Ovary (tissue), 9 donors: Measurements from ENCODE around the gene SRSF5. TPM values are rescaled to one million over a fixed set of nuclear protein-coding genes. Genes with fewer than 3 reads are reported as not detected.
"Not testable (repeated sequence)": the region's sequence is repeated elsewhere in the genome, so short reads cannot be mapped to it uniquely, and the experiment has no call there.

Source experiments
- DNase-seq, 5 donors: peaks; one replicate each; pipeline ENCODE4 v3.0.0-alpha.2; 2019 to 2020
- H3K27ac ChIP-seq, 2 donors: fragments of 200-600 bp; one replicate each; pipeline versions ENCODE4 v1.5.1 to v1.8.0; 2019 to 2022
- H3K27me3 ChIP-seq: fragments of 200-600 bp; one replicate; pipeline ENCODE4 v1.8.0; 2022
- H3K36me3 ChIP-seq: fragments of 200-600 bp; sonication (generic); one replicate; pipeline ENCODE4 v1.5.1; 2019
- H3K4me1 ChIP-seq: one replicate; pipeline ENCODE4 v1.8.1; 2013; ENCODE audit warnings: mild to moderate bottlenecking, moderate library complexity; ENCODE audit not compliant: insufficient read depth
- H3K4me3 ChIP-seq: fragments of 200-600 bp; sonication (generic); one replicate; pipeline ENCODE4 v1.5.1; 2017
- H3K9me3 ChIP-seq, 2 donors: fragments of 200-600 bp in 1 of 2; sonication (generic) in 1 of 2; one replicate each; pipeline versions ENCODE4 v1.5.1 to v1.8.1; 2013 to 2019; ENCODE audit warnings: mild to moderate bottlenecking in 1 of 2, moderate library complexity in 1 of 2
- EP300 ChIP-seq: sonication (generic); formaldehyde crosslinking; IDR thresholded peaks from one replicate; pipeline ENCODE4 v1.6.1; 2017; ENCODE audit warnings: antibody characterized with exemption
- POLR2A ChIP-seq: fragments of 450-650 bp; IDR thresholded peaks from one replicate; pipeline ENCODE4 v1.6.1; 2017; ENCODE audit warnings: antibody characterized with exemption, mild to moderate bottlenecking, moderate library complexity
- whole genome bisulfite sequencing, 3 donors: extraction: QIAGEN DNeasy Blood & Tissue Kit in 1 of 3; methylation state at CpG; one replicate each; pipeline versions ENCODE4 v1.1.5 to v1.1.7; 2013 to 2017; 5-methylcytosine and 5-hydroxymethylcytosine counted together
- intact Hi-C, 4 donors: fragments of 100-400 bp; cut with DNase I; formaldehyde crosslinking; loops; one replicate each; pipeline versions ENCODE4 v1.11.0 to v1.15.1; 2022 to 2023
- polyA plus RNA-seq, 2 donors: library from polyadenylated mRNA; stranded (reverse); fragments of 200-250 nt in 1 of 2; fragments of 350-450 nt in 1 of 2; fragmentation: Illumina TruSeq in 1 of 2; extraction: RNeasy Lipid Tissue Mini Kit (QIAGEN cat#74804) in 1 of 2; gene quantifications; one replicate each; pipeline ENCODE4 v1.2.3, GENCODE V29; 2013 to 2014
- total RNA-seq, 7 donors: library from RNA; depleted of rRNA in 2 of 7; stranded (reverse); fragments of >200 nt in 2 of 7; fragmentation: NEBNext Ultra II Directional in 3 of 7; extraction: Animal tissue kit (Norgen Biotek cat#: 25700) in 3 of 7; gene quantifications; one replicate each; pipeline versions ENCODE4 v1.1.0 to v1.2.4, GENCODE V29; 2016 to 2023
- TF ChIP-seq, protein P1 (sequence below), 3 donors: fragments of 450-650 bp in 2 of 3; fragments of 200-600 bp in 1 of 3; IDR thresholded peaks; one replicate each; pipeline versions ENCODE4 v1.5.1 to v1.8.0; 2016 to 2022; ENCODE audit warnings: antibody characterized with exemption in 3 of 3, mild to moderate bottlenecking in 1 of 3
- donor health status: DM: no; HTN: no; CAD: no; lungs with moderate emphysema.
- donor health status: DM: no; HTN: no; CAD: no.
- donor health status: Bipolar disorder and iron deficiency.
- donor health status: DM: yes; HTN: yes; CAD: no.
- donor health status: DM: no; HTN: no; CAD: no.
- donor health status: DM: yes; HTN: yes; CAD: no.

Gene SRSF5
- total and polyA plus RNA-seq, 9 donors: 273 to 446 (median 327) TPM

DNA sequence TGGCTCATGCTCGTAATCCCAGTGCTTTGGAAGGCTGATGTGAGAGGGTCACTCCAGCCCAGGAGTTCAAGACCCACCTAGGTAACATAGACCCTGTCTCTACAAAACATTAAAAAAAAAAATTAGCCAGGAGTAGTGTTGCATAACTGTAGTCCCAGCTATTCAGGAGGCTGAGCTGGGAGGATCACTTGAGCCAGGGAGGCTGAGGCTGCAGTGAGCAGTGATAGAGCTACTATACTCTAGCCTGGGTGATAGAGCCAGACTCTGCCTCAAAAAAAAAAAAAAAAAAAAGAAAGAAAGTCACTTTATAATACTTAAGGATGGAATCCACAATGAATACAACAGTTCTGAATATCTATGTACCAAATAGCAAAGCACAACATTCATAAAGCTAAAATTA, 40.2 kb downstream of the SRSF5 start:
- H3K4me3 ChIP-seq: no peak overlapping the region
- intact Hi-C loops: no loop called here
- no peak for DNase-seq
- H3K27me3 ChIP-seq: no peaks in the 10 kb centered on the region
- no peaks in the 10 kb centered on the region for H3K4me1 ChIP-seq
- WGBS, 3 donors: 62 to 81% (median 72%) methylated on average over 1 of the region's 1 CpG
- H3K27ac ChIP-seq: no peak overlapping the region
- no peaks in the 10 kb centered on the region for H3K9me3 ChIP-seq
- TF ChIP-seq EP300 (no peak), POLR2A (no peak)
- TF ChIP-seq, protein P1, sequence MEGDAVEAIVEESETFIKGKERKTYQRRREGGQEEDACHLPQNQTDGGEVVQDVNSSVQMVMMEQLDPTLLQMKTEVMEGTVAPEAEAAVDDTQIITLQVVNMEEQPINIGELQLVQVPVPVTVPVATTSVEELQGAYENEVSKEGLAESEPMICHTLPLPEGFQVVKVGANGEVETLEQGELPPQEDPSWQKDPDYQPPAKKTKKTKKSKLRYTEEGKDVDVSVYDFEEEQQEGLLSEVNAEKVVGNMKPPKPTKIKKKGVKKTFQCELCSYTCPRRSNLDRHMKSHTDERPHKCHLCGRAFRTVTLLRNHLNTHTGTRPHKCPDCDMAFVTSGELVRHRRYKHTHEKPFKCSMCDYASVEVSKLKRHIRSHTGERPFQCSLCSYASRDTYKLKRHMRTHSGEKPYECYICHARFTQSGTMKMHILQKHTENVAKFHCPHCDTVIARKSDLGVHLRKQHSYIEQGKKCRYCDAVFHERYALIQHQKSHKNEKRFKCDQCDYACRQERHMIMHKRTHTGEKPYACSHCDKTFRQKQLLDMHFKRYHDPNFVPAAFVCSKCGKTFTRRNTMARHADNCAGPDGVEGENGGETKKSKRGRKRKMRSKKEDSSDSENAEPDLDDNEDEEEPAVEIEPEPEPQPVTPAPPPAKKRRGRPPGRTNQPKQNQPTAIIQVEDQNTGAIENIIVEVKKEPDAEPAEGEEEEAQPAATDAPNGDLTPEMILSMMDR (IDR thresholded peaks at IDR 0.05): no peak
- no peaks in the 10 kb centered on the region for H3K36me3 ChIP-seq

DNA sequence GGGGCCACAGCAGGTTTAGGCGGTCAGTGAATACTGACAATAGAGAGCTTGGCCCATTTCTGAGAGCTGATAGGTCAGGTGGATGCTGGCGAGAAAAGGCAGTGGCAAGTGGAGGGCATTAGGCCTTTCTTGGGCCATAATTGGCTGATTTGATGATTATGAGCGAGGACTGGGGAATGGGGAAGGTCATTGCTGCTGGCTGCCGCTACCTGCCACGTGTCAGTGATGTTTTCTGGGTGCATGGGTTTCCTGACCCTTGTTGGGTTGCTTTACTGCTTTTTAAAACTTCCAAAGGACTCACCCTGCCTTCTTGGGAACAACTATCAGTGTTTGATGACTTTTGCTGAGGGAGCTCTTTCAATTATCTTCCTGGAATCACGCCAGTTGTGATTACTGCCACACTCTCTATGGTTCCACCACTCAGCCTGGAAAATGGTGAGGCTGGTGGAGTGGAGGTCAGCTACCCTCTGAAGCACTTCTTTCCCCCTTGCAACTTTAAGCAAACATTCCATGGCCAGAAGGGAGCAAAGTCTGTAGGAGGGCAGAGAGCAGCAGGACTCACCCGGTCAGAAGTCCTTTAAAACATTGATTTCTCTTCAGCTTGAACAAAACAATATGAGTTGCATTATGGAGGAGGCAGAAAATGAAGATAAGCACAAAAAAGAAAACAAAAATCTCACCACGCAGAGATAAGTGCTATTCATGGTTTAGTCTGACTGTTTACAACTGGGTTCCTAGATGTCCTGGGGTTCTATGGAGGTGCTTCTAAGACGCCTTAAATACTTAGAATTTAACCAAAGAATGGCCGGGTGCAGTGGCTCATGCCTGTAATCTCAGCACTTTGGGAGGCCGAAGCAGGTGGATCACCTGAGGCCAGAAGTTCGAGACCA, 42.2 kb downstream of the SRSF5 start:
- no peaks in the 10 kb centered on the region for H3K9me3 ChIP-seq
- H3K4me1 ChIP-seq: no peaks in the 10 kb centered on the region
- H3K36me3 ChIP-seq: no peaks in the 10 kb centered on the region
- WGBS, 3 donors: 58 to 67% (median 61%) methylated on average over 12 of the region's 12 CpGs
- no peak for DNase-seq
- H3K27me3 ChIP-seq: no peaks in the 10 kb centered on the region
- H3K4me3 ChIP-seq: no peak overlapping the region
- no peak overlapping the region for H3K27ac ChIP-seq
- intact Hi-C loops: no loop called here
- no peak for TF ChIP-seq EP300

DNA sequence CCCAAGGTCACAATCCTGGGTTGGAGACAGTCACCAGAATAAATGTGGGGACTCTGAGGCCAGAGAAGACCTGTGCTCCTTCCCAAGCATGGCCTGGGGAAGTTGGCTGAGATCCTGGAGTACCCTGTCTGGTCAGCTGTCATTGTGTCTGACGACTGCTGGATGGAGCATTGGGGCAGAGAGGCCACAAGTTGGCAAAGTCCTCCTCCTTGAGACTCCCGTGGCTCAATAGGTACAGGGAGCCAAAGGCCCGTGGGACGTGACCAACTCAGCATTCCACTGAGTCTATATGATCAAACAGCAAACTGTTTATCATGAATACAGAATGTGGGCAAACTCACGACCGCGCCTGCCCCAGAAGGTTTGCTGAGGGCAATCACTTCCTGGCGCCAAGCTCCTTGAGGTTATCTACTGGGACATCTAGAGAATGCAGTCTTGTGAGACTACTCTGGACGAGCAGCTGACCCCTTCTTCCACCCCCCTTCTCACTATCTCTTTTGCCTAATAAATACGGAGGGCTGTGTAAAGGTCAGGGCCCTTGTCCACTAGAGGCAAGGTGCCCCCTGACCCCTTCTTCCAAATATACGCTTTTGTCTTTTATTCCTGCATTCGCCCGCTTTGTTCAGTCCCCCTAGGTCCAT, 44.4 kb downstream of the SRSF5 start:
- intact Hi-C loops: no loop called here
- Histone ChIP-seq H3K27ac (no peak overlapping the region), H3K36me3 (no peaks in the 10 kb centered on the region), H3K4me3 (no peak overlapping the region), H3K27me3 (no peaks in the 10 kb centered on the region), H3K9me3 (no peaks in the 10 kb centered on the region), H3K4me1 (no peaks in the 10 kb centered on the region)
- 62 to 65% (median 65%) methylated on average over 13 of the region's 13 CpGs for WGBS, 3 donors
- DNase-seq: no peak
- TF ChIP-seq POLR2A (no peak), EP300 (no peak)
- TF ChIP-seq, protein P1 (IDR thresholded peaks at IDR 0.05): no peak

DNA sequence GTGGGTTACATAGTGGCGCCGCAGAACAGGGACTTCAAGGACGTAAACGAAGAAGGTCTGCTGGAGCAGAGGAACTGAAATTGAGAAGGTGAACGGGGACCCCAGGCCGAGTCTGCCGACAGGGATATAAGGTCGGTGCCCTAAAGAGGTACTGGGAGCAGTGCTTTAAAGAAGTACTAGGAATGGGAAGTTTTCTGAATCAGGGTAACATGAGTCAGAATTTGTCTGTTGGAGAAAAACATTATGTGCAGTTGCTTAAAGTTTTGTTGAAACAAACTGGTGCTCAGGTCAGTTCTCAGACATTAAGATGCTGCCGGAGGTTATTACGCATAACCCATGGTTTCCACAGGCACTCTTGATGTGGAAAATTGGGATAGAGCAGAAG, 44.9 kb downstream of the SRSF5 start:
- no peak overlapping the region for H3K27ac ChIP-seq
- H3K4me3 ChIP-seq: no peak overlapping the region
- intact Hi-C loops: no loop called here
- H3K27me3 ChIP-seq: no peaks in the 10 kb centered on the region
- TF ChIP-seq EP300: no peak
- H3K9me3 ChIP-seq: no peaks in the 10 kb centered on the region
- WGBS, 3 donors: 85 to 87% (median 87%) methylated on average over 10 of the region's 10 CpGs
- H3K4me1 ChIP-seq: no peaks in the 10 kb centered on the region
- no peak for DNase-seq
- H3K36me3 ChIP-seq: no peaks in the 10 kb centered on the region

DNA sequence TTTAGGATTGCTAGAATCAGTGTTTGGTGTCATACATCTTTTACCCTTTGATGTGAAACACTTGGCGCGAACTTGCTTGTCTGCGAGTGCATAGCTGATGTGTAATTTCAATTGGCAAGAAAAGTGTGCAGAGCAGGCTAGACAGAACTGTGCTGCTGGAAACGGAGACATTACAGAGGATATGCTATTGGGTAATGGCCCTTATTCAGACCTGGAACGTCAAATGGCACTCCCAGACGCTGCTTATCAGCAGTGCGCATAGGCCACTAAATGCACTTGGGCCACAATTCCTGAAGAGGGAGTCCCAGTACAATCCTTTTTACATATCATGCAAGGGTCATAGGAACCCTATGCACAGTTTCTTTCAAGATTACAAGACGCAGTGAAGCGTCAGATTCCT, 45.8 kb downstream of the SRSF5 start:
- H3K4me3 ChIP-seq: no peak overlapping the region
- DNase-seq: no peak
- WGBS, 3 donors: 74 to 81% (median 79%) methylated on average over 9 of the region's 9 CpGs
- no peak overlapping the region for H3K27ac ChIP-seq
- H3K4me1 ChIP-seq: no peaks in the 10 kb centered on the region
- no peaks in the 10 kb centered on the region for H3K9me3 ChIP-seq
- no peak for TF ChIP-seq POLR2A
- TF ChIP-seq, protein P1 (IDR thresholded peaks at IDR 0.05): no peak
- TF ChIP-seq EP300: no peak
- intact Hi-C loops: no loop called here
- H3K27me3 ChIP-seq: no peaks in the 10 kb centered on the region
- H3K36me3 ChIP-seq: no peaks in the 10 kb centered on the region

DNA sequence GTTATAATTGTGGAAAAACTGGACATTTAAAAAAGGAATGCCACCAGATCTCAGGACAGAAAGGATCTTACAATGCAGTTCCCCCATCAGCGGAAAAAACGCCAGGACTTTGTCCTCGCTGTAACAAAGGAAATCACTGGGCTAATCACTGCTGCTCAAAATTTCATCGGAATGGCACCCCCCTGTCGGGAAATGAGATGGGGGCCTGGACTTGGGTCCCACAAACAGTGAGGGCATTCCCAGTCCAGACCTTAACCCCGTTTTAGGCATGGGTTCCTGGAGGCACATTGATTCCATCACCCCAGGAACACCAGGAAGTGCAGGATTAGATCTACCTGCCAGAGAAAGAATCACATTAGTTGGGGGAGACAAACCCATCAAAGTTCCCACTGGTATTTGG, 46.4 kb downstream of the SRSF5 start:
- DNase-seq, H3K27me3 ChIP-seq, H3K4me1 ChIP-seq, H3K36me3 ChIP-seq, intact Hi-C loops, H3K27ac ChIP-seq, H3K9me3 ChIP-seq, H3K4me3 ChIP-seq: not testable (repeated sequence)
- whole genome bisulfite sequencing, 3 donors: 74 to 87% (median 84%) methylated on average over 6 of the region's 6 CpGs
